Trophoblast cell (in vitro differentiated cells and primary cell): ENCODE data around the gene PIGU.
A peak's percentile ranks its signal among the peaks of the same experiment; 100 is the strongest.

Source experiments
- DNase-seq, 2 donors: peaks; one replicate each; pipeline ENCODE4 v3.0.0-alpha.2; 2016
- H2AFZ ChIP-seq: 2 replicates; pipeline ENCODE4 v1.6.1; 2013; ENCODE audit warnings: low read length, moderate library complexity, mild to moderate bottlenecking; ENCODE audit not compliant: insufficient read depth, poor library complexity
- H2AK5ac ChIP-seq: 2 replicates; pipeline ENCODE4 v1.6.1; 2013; ENCODE audit warnings: mild to moderate bottlenecking, low read length
- H2BK120ac ChIP-seq: 2 replicates; pipeline ENCODE4 v1.6.1; 2013; ENCODE audit warnings: low read length, mild to moderate bottlenecking, moderate library complexity; ENCODE audit not compliant: insufficient read depth, poor library complexity
- H2BK12ac ChIP-seq: 2 replicates; pipeline ENCODE4 v1.6.1; 2013; ENCODE audit warnings: mild to moderate bottlenecking, low read length, moderate library complexity
- H2BK5ac ChIP-seq: 2 replicates; pipeline ENCODE4 v1.6.1; 2013; ENCODE audit warnings: low read length, low read depth, moderate library complexity, mild to moderate bottlenecking; ENCODE audit not compliant: poor library complexity
- H3K14ac ChIP-seq: 2 replicates; pipeline ENCODE4 v1.6.1; 2013; ENCODE audit warnings: mild to moderate bottlenecking, low read length
- H3K18ac ChIP-seq: 2 replicates; pipeline ENCODE4 v1.6.1; 2013; ENCODE audit warnings: mild to moderate bottlenecking, low read length
- H3K23ac ChIP-seq: 2 replicates; pipeline ENCODE4 v1.6.1; 2013; ENCODE audit warnings: low read length
- H3K27ac ChIP-seq: 2 replicates; pipeline ENCODE4 v1.5.1; 2013; ENCODE audit warnings: low read depth, mild to moderate bottlenecking, inconsistent platforms, low read length, moderate library complexity
- H3K27me3 ChIP-seq: 2 replicates; pipeline ENCODE4 v1.6.1; 2013; ENCODE audit warnings: inconsistent platforms, mild to moderate bottlenecking, low read length, moderate library complexity; ENCODE audit not compliant: insufficient read depth
- H3K36me3 ChIP-seq, 2 experiments: 1 replicate in 1 of 2; 2 replicates in 1 of 2; pipeline ENCODE4 v1.6.1; 2013; ENCODE audit warnings: low read length in 2 of 2, mild to moderate bottlenecking in 2 of 2, moderate library complexity in 1 of 2; ENCODE audit not compliant: insufficient read depth in 2 of 2, control insufficient read depth in 1 of 2
- H3K4ac ChIP-seq: 2 replicates; pipeline ENCODE4 v1.6.1; 2013; ENCODE audit warnings: low read depth, mild to moderate bottlenecking, low read length, moderate library complexity
- H3K4me1 ChIP-seq, 2 experiments: 1 replicate in 1 of 2; 2 replicates in 1 of 2; pipeline ENCODE4 v1.6.1; 2013; ENCODE audit warnings: low read length in 2 of 2, mild to moderate bottlenecking in 2 of 2, moderate library complexity in 1 of 2; ENCODE audit not compliant: insufficient read depth in 2 of 2, control insufficient read depth in 1 of 2
- H3K4me2 ChIP-seq: 2 replicates; pipeline ENCODE4 v1.6.1; 2013; ENCODE audit warnings: inconsistent platforms, mild to moderate bottlenecking, low read length, moderate library complexity
- H3K4me3 ChIP-seq: 2 replicates; pipeline ENCODE4 v1.5.1; 2013; ENCODE audit warnings: mild to moderate bottlenecking, low read depth, low read length, inconsistent platforms
- H3K79me1 ChIP-seq: one replicate; pipeline ENCODE4 v1.6.1; 2013; ENCODE audit warnings: low read length
- H3K79me2 ChIP-seq: 2 replicates; pipeline ENCODE4 v1.6.1; 2013; ENCODE audit warnings: low read length, mild to moderate bottlenecking; ENCODE audit not compliant: control insufficient read depth, insufficient read depth, poor library complexity
- H3K9ac ChIP-seq: 2 replicates; pipeline ENCODE4 v1.6.1; 2013; ENCODE audit warnings: mild to moderate bottlenecking, low read length
- H3K9me3 ChIP-seq: 2 replicates; pipeline ENCODE4 v1.6.1; 2013; ENCODE audit warnings: low read depth, mild to moderate bottlenecking, control low read depth, inconsistent platforms, low read length; ENCODE audit not compliant: insufficient read depth
- H4K12ac ChIP-seq: 2 replicates; pipeline ENCODE4 v1.6.1; 2013; ENCODE audit warnings: low read depth, mild to moderate bottlenecking, low read length, moderate library complexity
- H4K8ac ChIP-seq: 2 replicates; pipeline ENCODE4 v1.6.1; 2013; ENCODE audit warnings: low read depth, mild to moderate bottlenecking, low read length, moderate library complexity
- H4K91ac ChIP-seq: one replicate; pipeline ENCODE4 v1.6.1; 2013; ENCODE audit warnings: low read depth, mild to moderate bottlenecking, low read length, moderate library complexity
- WGBS: extraction: QIAGEN DNeasy Blood & Tissue Kit; methylation state at CpG from one replicate; pipeline ENCODE4 v1.1.7; 2013; ENCODE audit warnings: missing lambda C conversion rate; ENCODE audit not compliant: insufficient read length, insufficient coverage; ENCODE audit errors: extremely low coverage; 5-methylcytosine and 5-hydroxymethylcytosine counted together

The PIGU gene

GRCh38 chr20:34557936-34558319 lies 119.0 kb downstream of the PIGU start:
- H2BK5ac ChIP-seq: no peak overlapping the region
- no peak overlapping the region for H2AK5ac ChIP-seq
- no peak overlapping the region for H3K27ac ChIP-seq
- H2AFZ ChIP-seq: peak overlapping the region; percentile 85
- no peak overlapping the region for H3K23ac ChIP-seq
- peaks cover 0 to 1% of the 10 kb centered on the region in 2 experiments for H3K36me3 ChIP-seq
- H4K91ac ChIP-seq: peak overlapping the region; percentile 39
- no CpG with 5 or more reads among the region's 11 CpGs for WGBS
- H3K4me1 ChIP-seq: no peaks in the 10 kb centered on the region
- peaks cover 2% of the 10 kb centered on the region for H3K79me2 ChIP-seq
- H3K18ac ChIP-seq: no peak overlapping the region
- DNase-seq: no peak
- H3K9ac ChIP-seq: peak overlapping the region; percentile 42
- peaks cover 7% of the 10 kb centered on the region for H3K79me1 ChIP-seq
- no peak overlapping the region for H2BK120ac ChIP-seq
- H3K4me3 ChIP-seq: peak overlapping the region; percentile 79
- H3K14ac ChIP-seq: peak overlapping the region; percentile 49
- H3K4ac ChIP-seq: peak overlapping the region; percentile 12
- peak overlapping the region; percentile 80 for H4K8ac ChIP-seq
- H3K27me3 ChIP-seq: no peaks in the 10 kb centered on the region
- no peaks in the 10 kb centered on the region for H3K9me3 ChIP-seq
- no peak overlapping the region for H2BK12ac ChIP-seq
- peak overlapping the region; percentile 62 for H3K4me2 ChIP-seq
- H4K12ac ChIP-seq: peak overlapping the region; percentile 88

- no peak overlapping the region for H3K4me3 ChIP-seq
- no peaks in the 10 kb centered on the region for H3K36me3 ChIP-seq
- no peaks in the 10 kb centered on the region for H3K79me2 ChIP-seq
- H3K4me2 ChIP-seq: no peak overlapping the region
- H2BK5ac ChIP-seq: no peak overlapping the region
- H2BK12ac ChIP-seq: no peak overlapping the region
- no peak overlapping the region for H3K14ac ChIP-seq
- DNase-seq: no peak
- H3K27me3 ChIP-seq: no peaks in the 10 kb centered on the region
- H3K18ac ChIP-seq: no peak overlapping the region
- H3K27ac ChIP-seq: no peak overlapping the region
- WGBS: no CpG with 5 or more reads among the region's 4 CpGs
- no peak overlapping the region for H4K91ac ChIP-seq
- H3K9ac ChIP-seq: no peak overlapping the region
- H2AK5ac ChIP-seq: no peak overlapping the region
- H3K4ac ChIP-seq: no peak overlapping the region
- H4K12ac ChIP-seq: no peak overlapping the region
- H4K8ac ChIP-seq: no peak overlapping the region
- no peak overlapping the region for H2BK120ac ChIP-seq
- no peaks in the 10 kb centered on the region for H3K9me3 ChIP-seq
- H3K4me1 ChIP-seq: peaks cover 5 to 8% of the 10 kb centered on the region in 2 experiments
- no peak overlapping the region for H2AFZ ChIP-seq
- H3K23ac ChIP-seq: no peak overlapping the region
- peaks cover 4% of the 10 kb centered on the region for H3K79me1 ChIP-seq
These were observed 123.5 kb downstream of the PIGU start for GRCh38 chr20:34553366-34553867.

- Histone ChIP-seq H3K27ac (no peak overlapping the region), H3K27me3 (no peaks in the 10 kb centered on the region), H3K79me2 (no peaks in the 10 kb centered on the region), H3K14ac (no peak overlapping the region), H4K8ac (no peak overlapping the region), H3K4ac (no peak overlapping the region), H2BK5ac (no peak overlapping the region), H4K12ac (no peak overlapping the region), H2BK120ac (no peak overlapping the region), H3K4me2 (no peak overlapping the region), H3K23ac (no peak overlapping the region), H3K18ac (no peak overlapping the region), H3K79me1 (peaks cover 2% of the 10 kb centered on the region), H3K9me3 (no peaks in the 10 kb centered on the region), H2AK5ac (no peak overlapping the region), H3K4me1 (peaks cover 5 to 8% of the 10 kb centered on the region in 2 experiments), H3K4me3 (no peak overlapping the region), H2BK12ac (no peak overlapping the region), H4K91ac (no peak overlapping the region), H3K9ac (no peak overlapping the region), H3K36me3 (no peaks in the 10 kb centered on the region), H2AFZ (no peak overlapping the region)
- no peak for DNase-seq
- no CpG with 5 or more reads among the region's 6 CpGs for WGBS
These were observed 124.3 kb downstream of the PIGU start for GRCh38 chr20:34552569-34552968.

GRCh38 chr20:34549929-34550305 lies 127.0 kb downstream of the PIGU start:
- DNase-seq: no peak
- no peak overlapping the region for H4K8ac ChIP-seq
- H3K9ac ChIP-seq: peak overlapping the region; percentile 0
- no peak overlapping the region for H3K4ac ChIP-seq
- H3K9me3 ChIP-seq: no peaks in the 10 kb centered on the region
- H2AK5ac ChIP-seq: no peak overlapping the region
- no peak overlapping the region for H2AFZ ChIP-seq
- WGBS: no CpG with 5 or more reads among the region's 13 CpGs
- H4K12ac ChIP-seq: no peak overlapping the region
- H3K27ac ChIP-seq: no peak overlapping the region
- H2BK5ac ChIP-seq: no peak overlapping the region
- H2BK120ac ChIP-seq: no peak overlapping the region
- no peak overlapping the region for H2BK12ac ChIP-seq
- H3K4me3 ChIP-seq: no peak overlapping the region
- no peak overlapping the region for H3K4me2 ChIP-seq
- H3K36me3 ChIP-seq: no peaks in the 10 kb centered on the region
- H3K79me1 ChIP-seq: peaks cover 2% of the 10 kb centered on the region
- H3K27me3 ChIP-seq: no peaks in the 10 kb centered on the region
- no peaks in the 10 kb centered on the region for H3K79me2 ChIP-seq
- no peak overlapping the region for H3K14ac ChIP-seq
- H4K91ac ChIP-seq: no peak overlapping the region
- H3K18ac ChIP-seq: no peak overlapping the region
- H3K4me1 ChIP-seq: peaks cover 5 to 8% of the 10 kb centered on the region in 2 experiments
- H3K23ac ChIP-seq: no peak overlapping the region
